ENCODE data around the gene TMEM170A. TPM values are rescaled to one million over a fixed set of nuclear protein-coding genes. Genes with fewer than 3 reads are reported as not detected.
A peak's percentile ranks its signal among the peaks of the same experiment; 100 is the strongest.

TMEM170A gene
- total RNA-seq, 2 experiments from 2014 or later: 25.7 to 29.4 TPM

DNA sequence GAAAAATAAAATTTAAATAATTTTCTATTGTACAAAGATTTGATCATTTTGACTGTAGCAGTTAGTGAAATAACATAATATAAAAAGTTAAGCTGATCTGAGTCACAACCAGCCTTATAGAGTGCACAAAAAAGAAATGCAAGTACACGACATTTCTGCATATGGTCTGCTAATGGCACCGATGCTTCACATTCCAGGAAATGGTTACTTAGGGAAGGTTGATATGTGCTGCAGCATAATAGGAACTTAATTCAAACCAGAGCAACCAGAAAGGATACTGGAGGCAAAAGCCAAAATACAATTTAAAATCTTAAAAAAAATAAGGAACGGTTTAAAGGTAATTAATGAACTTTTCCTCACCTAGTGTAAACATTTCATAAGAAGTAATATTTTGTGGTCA is 21.2 kb downstream of the TMEM170A start:
- Histone ChIP-seq H4K20me1 (ENCODE audit: insufficient read depth, low read length) (no peaks in the 10 kb centered on the region), H3K27ac (ENCODE audit: low read depth, low read length, poor library complexity, severe bottlenecking) (no peak overlapping the region), H3K79me2 (ENCODE audit: insufficient read depth, low read depth, low read length) (no peaks in the 10 kb centered on the region), H3K4me3 (ENCODE audit: low read depth, low read length, poor library complexity, severe bottlenecking) (no peak overlapping the region), H3K4me2 (ENCODE audit: low read length) (no peak overlapping the region), H3K4me1 (ENCODE audit: insufficient read depth, low read length, poor library complexity, severe bottlenecking) (no peaks in the 10 kb centered on the region), H3K9me2 (ENCODE audit: insufficient read depth, low read length) (no peaks in the 10 kb centered on the region), H3K9me3 (ENCODE audit: low read length) (no peaks in the 10 kb centered on the region), H3K36me3 (ENCODE audit: insufficient read depth, low read length) (peaks cover 4% of the 10 kb centered on the region; the same call in 1 of the 2 replicates), H2AFZ (ENCODE audit: low read length) (no peak overlapping the region)
- ChIA-PET CTCF (ENCODE audit: unreplicated experiment) (no interaction called here), POLR2A (no interaction called here)
- TF ChIP-seq EZH2phosphoT487 (IDR thresholded peaks at IDR 0.05; ENCODE audit: borderline replicate concordance, low read depth, low read length): no peak
- TF ChIP-seq, protein P1, sequence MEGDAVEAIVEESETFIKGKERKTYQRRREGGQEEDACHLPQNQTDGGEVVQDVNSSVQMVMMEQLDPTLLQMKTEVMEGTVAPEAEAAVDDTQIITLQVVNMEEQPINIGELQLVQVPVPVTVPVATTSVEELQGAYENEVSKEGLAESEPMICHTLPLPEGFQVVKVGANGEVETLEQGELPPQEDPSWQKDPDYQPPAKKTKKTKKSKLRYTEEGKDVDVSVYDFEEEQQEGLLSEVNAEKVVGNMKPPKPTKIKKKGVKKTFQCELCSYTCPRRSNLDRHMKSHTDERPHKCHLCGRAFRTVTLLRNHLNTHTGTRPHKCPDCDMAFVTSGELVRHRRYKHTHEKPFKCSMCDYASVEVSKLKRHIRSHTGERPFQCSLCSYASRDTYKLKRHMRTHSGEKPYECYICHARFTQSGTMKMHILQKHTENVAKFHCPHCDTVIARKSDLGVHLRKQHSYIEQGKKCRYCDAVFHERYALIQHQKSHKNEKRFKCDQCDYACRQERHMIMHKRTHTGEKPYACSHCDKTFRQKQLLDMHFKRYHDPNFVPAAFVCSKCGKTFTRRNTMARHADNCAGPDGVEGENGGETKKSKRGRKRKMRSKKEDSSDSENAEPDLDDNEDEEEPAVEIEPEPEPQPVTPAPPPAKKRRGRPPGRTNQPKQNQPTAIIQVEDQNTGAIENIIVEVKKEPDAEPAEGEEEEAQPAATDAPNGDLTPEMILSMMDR (conservative IDR thresholded peaks at IDR 0.05; ENCODE audit: low read length): no peak
- BruUV-seq (replicated peaks): no TSS peak
- no peak for DNase-seq (ENCODE audit: low spot score)
- intact Hi-C loops (cut with micrococcal nuclease; ENCODE audit: unreplicated experiment): no loop called here

DNA sequence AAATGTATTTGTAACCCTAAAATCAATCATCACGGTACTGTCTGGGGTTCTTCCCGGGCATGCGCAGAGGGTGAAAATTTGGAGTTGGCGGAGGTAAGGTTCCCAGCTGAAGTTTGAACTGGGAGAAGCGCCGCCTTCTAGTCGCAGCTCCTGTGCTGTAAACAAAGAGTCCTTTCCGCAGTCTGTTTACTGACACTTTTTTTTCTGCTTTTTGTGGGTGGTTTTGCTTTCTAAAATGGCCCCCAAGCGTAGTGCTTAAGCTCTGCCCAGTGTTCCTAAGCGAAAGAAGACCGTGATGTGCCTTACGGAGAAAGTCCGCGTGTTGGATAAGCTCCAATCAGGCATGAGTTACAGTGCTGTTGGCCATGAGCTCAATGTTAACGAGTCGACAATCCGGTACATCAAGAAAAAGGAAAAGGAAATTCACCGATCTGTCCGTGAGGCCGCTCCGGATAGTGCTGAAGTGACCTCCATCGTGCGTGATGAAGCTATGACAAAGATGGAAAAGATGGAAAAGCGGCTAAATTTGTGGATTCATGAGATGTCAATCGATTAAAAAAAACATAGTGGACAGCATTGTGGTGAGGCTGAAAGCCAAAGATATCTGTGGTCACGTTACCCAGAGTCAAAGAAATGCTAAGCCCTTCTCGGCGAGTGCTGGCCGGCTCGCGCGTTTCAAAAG is 30.6 kb downstream of the TMEM170A start:
- POLR2A ChIA-PET: interaction anchor here (0.6 to 2.1 kb wide), 14 partner anchors 8 to 562 kb away, joined by 3 to 8 read pairs (median 4); no protein-coding TSS in a partner anchor
- TSS peak; percentile 94 for BruUV-seq (replicated peaks)

More for the DNA sequence above, 30.6 kb downstream of the TMEM170A start:
- peaks cover 6% of the 10 kb centered on the region for H3K36me3 ChIP-seq (ENCODE audit: insufficient read depth, low read length)
- no peak overlapping the region for H3K27ac ChIP-seq (ENCODE audit: low read depth, low read length, poor library complexity, severe bottlenecking)
- CTCF ChIA-PET (ENCODE audit: unreplicated experiment): interaction anchor here (0.5 kb wide), 1 partner anchor 428 kb away, joined by 3 read pairs; no protein-coding TSS in a partner anchor
- H2AFZ ChIP-seq (ENCODE audit: low read length): peak overlapping the region; percentile 100
- no peaks in the 10 kb centered on the region for H3K9me2 ChIP-seq (ENCODE audit: insufficient read depth, low read length)
- H3K4me1 ChIP-seq (ENCODE audit: insufficient read depth, low read length, poor library complexity, severe bottlenecking): peaks cover 20% of the 10 kb centered on the region
- no peaks in the 10 kb centered on the region for H4K20me1 ChIP-seq (ENCODE audit: insufficient read depth, low read length)
- intact Hi-C loops (cut with micrococcal nuclease; ENCODE audit: unreplicated experiment): loop anchor here (1.0 to 5.0 kb wide), 3 partner anchors 30 to 1758 kb away; partner anchors contain the start of genes GABARAPL2, MON1B and TMEM170A
- peaks cover 26% of the 10 kb centered on the region for H3K79me2 ChIP-seq (ENCODE audit: insufficient read depth, low read depth, low read length)
- no peaks in the 10 kb centered on the region for H3K9me3 ChIP-seq (ENCODE audit: low read length)
- peak overlapping the region; percentile 78 for H3K4me3 ChIP-seq (ENCODE audit: low read depth, low read length, poor library complexity, severe bottlenecking)
- H3K4me2 ChIP-seq (ENCODE audit: low read length): peak overlapping the region; percentile 93
- TF ChIP-seq, protein P1 (conservative IDR thresholded peaks at IDR 0.05; ENCODE audit: low read length): no peak
- TF ChIP-seq EZH2phosphoT487 (IDR thresholded peaks at IDR 0.05; ENCODE audit: borderline replicate concordance, low read depth, low read length): no peak
- no peak for DNase-seq (ENCODE audit: low spot score)
